Hair follicle dermal papilla cell (primary cell): ENCODE measurements around the gene SCIN. TPM values are rescaled to one million over a fixed set of nuclear protein-coding genes. Genes with fewer than 3 reads are reported as not detected.

Experiments
- small RNA-seq: library from RNA; depleted of rRNA; stranded (forward); fragments of <200 nt; gene quantifications from one replicate; pipeline ENCODE3, GENCODE V24; 2012
- total RNA-seq: library from RNA; depleted of rRNA; stranded (reverse); fragments of >200 nt; gene quantifications from 2 replicates; pipeline ENCODE4 v1.2.3, GENCODE V29; 2012

SCIN gene
- total RNA-seq, result 0.85 and 1.1 TPM in 2 replicates

DNA sequence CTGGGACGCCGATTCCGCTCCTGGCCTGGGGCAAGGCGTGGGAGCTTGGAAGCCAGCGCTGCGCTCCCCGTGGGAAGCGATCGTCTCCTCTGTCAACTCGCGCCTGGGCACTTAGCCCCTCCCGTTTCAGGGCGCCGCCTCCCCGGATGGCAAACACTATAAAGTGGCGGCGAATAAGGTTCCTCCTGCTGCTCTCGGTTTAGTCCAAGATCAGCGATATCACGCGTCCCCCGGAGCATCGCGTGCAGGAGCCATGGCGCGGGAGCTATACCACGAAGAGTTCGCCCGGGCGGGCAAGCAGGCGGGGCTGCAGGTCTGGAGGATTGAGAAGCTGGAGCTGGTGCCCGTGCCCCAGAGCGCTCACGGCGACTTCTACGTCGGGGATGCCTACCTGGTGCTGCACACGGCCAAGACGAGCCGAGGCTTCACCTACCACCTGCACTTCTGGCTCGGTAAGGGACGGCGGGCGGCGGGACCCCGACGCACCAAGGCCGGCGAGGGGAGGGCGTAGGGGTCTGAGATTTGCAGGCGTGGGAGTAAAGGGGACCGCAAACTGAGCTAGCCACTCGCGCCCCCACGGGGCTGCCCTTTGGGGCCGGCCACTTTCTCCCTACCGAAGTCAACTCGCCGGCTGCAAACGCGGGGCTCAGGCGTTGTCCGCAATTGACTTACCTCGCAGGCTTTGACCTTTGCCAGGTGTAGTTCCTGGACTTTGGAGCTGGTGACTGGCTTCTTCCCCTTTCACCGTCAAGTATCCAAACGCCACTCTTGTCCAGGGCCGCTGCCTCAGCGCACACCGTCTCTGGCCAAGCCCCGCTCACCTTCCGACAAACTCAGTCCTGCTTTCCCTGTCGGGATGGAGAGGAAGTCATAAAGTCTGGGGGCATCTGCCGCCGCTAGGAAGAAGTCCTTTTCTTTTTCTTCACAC, at the start of gene SCIN:
Gene SCIN, plus strand, starts transcription at position 187 of the 928 bp plus-strand sequence. Its CDS starts 67 bp downstream, at position 254.

DNA sequence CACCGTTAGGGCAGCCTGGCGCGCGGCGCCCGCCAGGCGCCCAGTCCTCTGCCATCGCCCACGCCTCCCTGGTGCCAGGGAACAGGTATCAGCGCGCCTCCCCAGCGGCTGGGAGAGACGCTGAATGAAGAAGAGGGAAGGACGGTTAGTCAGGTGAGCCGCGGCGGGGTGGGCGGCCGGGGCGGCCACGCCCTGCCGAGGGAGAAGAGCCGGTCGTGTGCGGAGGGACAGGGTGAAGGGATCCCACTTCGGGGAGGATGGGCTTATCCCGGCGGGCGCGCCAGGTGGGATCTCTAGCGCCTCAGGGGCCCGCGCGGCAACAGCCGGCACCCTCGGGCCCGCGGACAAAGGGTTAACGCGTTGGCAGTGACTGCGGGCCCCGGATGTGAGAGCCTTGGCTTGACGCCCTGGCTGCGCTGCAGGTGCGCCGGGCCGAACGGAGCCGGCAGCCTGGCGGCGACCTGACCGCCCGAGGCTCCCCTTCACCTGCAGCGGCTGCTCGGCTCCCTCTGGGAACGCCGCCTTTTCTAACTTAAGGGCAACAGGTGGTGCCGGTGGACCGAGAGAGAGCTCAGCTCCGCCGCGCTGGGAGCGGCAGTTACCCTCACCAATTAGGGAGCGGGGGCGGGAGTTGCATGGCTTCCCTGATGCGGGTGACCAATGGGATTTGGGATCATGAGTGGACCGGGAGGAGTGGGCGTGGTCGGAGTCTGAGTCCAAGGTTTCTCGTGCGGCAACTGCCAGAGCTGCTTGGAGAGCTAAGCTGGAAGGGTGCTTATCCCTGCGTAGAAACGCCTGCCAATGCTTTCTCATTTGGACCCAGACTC, 116.6 kb downstream of the SCIN start, which contains the start of gene ARL4A:
Gene ARL4A, plus strand, starts transcription at position 743 of the 827 bp plus-strand sequence. CDS start 622 bp downstream, outside the sequence.

Small RNA genes lying within 50 kb of the gene (small RNA-seq; reads per million reads assigned to genes)
- not detected for gene RF00264

Other genes with a start within 250 kb of the SCIN start
- 0.65 TPM in 1 of 2 replicates, not detected in the other for gene VWDE, start 166.9 kb upstream of the SCIN start, total RNA-seq
- gene ARL4A, start 116.9 kb downstream of the SCIN start, total RNA-seq, result 12.4 and 19.8 TPM in 2 replicates